Sigmoid colon (tissue), 7 donors: ENCODE measurements around the gene SLC6A9. TPM values are rescaled to one million over a fixed set of nuclear protein-coding genes. Genes with fewer than 3 reads are reported as not detected.

Experiments
- DNase-seq: peaks from one replicate; pipeline ENCODE4 v3.0.0-alpha.2; 2019
- H3K27ac ChIP-seq, 4 donors: fragments of 200-600 bp; sonication (generic); one replicate each; pipeline ENCODE4 v1.5.1; 2016 to 2019; ENCODE audit warnings: mild to moderate bottlenecking in 1 of 4
- H3K27me3 ChIP-seq, 3 donors: fragments of 200-600 bp; sonication (generic); one replicate each; pipeline ENCODE4 v1.5.1; 2019; ENCODE audit warnings: mild to moderate bottlenecking in 1 of 3
- H3K36me3 ChIP-seq, 4 donors: fragments of 200-600 bp; sonication (generic); one replicate each; pipeline ENCODE4 v1.5.1; 2016 to 2019
- H3K4me1 ChIP-seq, 4 donors: fragments of 200-600 bp; sonication (generic); one replicate each; pipeline ENCODE4 v1.5.1; 2017 to 2019
- H3K4me3 ChIP-seq, 4 donors: fragments of 200-600 bp; sonication (generic); one replicate each; pipeline ENCODE4 v1.5.1; 2017 to 2019; ENCODE audit warnings: mild to moderate bottlenecking in 2 of 4, moderate library complexity in 1 of 4
- H3K9me3 ChIP-seq, 4 donors: fragments of 200-600 bp in 3 of 4; sonication (generic) in 3 of 4; one replicate each; pipeline versions ENCODE4 v1.5.1 to v1.6.1; 2013 to 2019
- EP300 ChIP-seq, 4 donors: sonication (generic); formaldehyde crosslinking; IDR thresholded peaks; one replicate each; pipeline ENCODE4 v1.6.1; 2017; ENCODE audit warnings: antibody characterized with exemption in 4 of 4
- POLR2A ChIP-seq, 2 donors: fragments of 450-650 bp; IDR thresholded peaks; one replicate each; pipeline ENCODE4 v1.6.1; 2016; ENCODE audit warnings: antibody characterized with exemption in 2 of 2, mild to moderate bottlenecking in 2 of 2, moderate library complexity in 2 of 2
- POLR2AphosphoS5 ChIP-seq, 4 donors: sonication (generic); formaldehyde crosslinking; IDR thresholded peaks; one replicate each; pipeline ENCODE4 v1.6.1; 2017; ENCODE audit warnings: antibody characterized with exemption in 4 of 4
- WGBS, 2 donors: extraction: QIAGEN DNeasy Blood & Tissue Kit; methylation state at CpG; one replicate each; pipeline ENCODE4 v1.1.7; 2013; 5-methylcytosine and 5-hydroxymethylcytosine counted together
- intact Hi-C: fragments of 100-400 bp; cut with DNase I; formaldehyde crosslinking; loops from one replicate; pipeline ENCODE4 v1.15.1; 2023
- polyA plus RNA-seq, 3 donors: library from polyadenylated mRNA; stranded (reverse); fragments of 200-250 nt; gene quantifications; one replicate each; pipeline ENCODE4 v1.2.3, GENCODE V29; 2013
- total RNA-seq, 4 donors: library from RNA; depleted of rRNA; stranded (reverse); fragments of >200 nt; gene quantifications; one replicate each; pipeline ENCODE4 v1.1.0, GENCODE V29; 2016
- TF ChIP-seq, protein P1 (sequence below), 4 experiments: fragments of 450-650 bp in 3 of 4; fragments of 200-600 bp in 1 of 4; IDR thresholded peaks; one replicate each; pipeline ENCODE4 v1.5.1; 2016 to 2019; ENCODE audit warnings: antibody characterized with exemption in 4 of 4, mild to moderate bottlenecking in 3 of 4, moderate library complexity in 2 of 4
- donor health status: healthy with polysubstance abuse.
- donor health status: Bipolar disorder and iron deficiency.
- donor health status: healthy.

SLC6A9 gene
- total and polyA plus RNA-seq, 7 donors = 2.4 to 24.5 (median 5.9) TPM

DNA sequence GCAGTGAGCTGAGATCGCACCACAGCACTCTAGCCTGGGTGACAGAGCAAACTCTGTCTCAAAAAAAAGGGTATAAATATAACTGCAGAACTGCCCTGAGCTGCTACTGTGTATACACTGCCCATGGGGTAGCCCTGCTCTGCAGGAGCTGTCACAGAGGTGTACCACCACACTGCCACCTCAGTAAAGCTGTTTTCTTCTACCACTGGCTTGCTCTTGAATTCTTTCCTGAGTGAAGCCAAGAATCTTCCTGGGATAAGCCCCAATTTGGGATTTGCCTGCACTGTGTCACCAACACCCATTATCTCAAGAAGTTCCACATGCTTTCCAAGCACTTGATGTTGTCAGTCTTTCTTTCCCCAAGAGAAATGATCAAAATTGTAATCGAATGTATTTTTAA lies 30.6 kb upstream of the SLC6A9 start:
- Histone ChIP-seq H3K27me3 (no peaks in the 10 kb centered on the region), H3K4me1 (peaks cover 0 to 22% (median 18%) of the 10 kb centered on the region in 4 donors), H3K4me3 (no peak overlapping the region), H3K36me3 (no peaks in the 10 kb centered on the region), H3K27ac (peak overlapping the region in 1 of 4 donors; percentile 5), H3K9me3 (no peaks in the 10 kb centered on the region)
- intact Hi-C loops = no loop called here
- TF ChIP-seq POLR2A (IDR thresholded peaks at IDR 0.05) = no peak
- no peak for TF ChIP-seq POLR2AphosphoS5 (IDR thresholded peaks at IDR 0.05)
- TF ChIP-seq, protein P1, sequence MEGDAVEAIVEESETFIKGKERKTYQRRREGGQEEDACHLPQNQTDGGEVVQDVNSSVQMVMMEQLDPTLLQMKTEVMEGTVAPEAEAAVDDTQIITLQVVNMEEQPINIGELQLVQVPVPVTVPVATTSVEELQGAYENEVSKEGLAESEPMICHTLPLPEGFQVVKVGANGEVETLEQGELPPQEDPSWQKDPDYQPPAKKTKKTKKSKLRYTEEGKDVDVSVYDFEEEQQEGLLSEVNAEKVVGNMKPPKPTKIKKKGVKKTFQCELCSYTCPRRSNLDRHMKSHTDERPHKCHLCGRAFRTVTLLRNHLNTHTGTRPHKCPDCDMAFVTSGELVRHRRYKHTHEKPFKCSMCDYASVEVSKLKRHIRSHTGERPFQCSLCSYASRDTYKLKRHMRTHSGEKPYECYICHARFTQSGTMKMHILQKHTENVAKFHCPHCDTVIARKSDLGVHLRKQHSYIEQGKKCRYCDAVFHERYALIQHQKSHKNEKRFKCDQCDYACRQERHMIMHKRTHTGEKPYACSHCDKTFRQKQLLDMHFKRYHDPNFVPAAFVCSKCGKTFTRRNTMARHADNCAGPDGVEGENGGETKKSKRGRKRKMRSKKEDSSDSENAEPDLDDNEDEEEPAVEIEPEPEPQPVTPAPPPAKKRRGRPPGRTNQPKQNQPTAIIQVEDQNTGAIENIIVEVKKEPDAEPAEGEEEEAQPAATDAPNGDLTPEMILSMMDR (IDR thresholded peaks at IDR 0.05) = no peak
- TF ChIP-seq EP300 (IDR thresholded peaks at IDR 0.05) = no peak
- DNase-seq = no peak
- WGBS, 2 donors = 91 to 92% methylated on average over 2 of the region's 2 CpGs

DNA sequence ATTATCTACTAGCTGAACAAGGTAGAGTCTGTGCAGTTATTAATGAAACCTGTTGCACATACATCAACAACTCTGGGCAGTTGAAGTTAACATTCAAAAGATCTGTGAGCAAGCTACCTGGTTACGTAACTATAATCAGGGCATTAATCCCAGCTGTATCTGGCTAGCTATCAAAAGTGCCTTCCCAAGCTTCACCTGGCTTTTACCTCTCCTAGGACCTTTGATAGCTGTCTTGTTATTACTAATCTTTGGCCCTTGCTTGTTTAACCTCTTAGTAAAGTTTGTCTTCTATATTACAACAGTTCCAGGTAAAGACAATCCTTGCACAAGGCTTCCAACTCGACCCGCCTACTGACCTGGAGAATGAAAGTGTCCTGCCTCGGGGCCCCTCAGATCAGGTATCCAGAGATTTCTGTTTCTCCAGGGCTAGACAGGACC lies 29.6 kb upstream of the SLC6A9 start:
- Histone ChIP-seq H3K27me3 (no peaks in the 10 kb centered on the region), H3K4me1 (peaks cover 0 to 22% (median 18%) of the 10 kb centered on the region in 4 donors), H3K9me3 (no peaks in the 10 kb centered on the region), H3K4me3 (no peak overlapping the region), H3K36me3 (no peaks in the 10 kb centered on the region), H3K27ac (peak overlapping the region in 1 of 4 donors; percentile 69)
- no peak for TF ChIP-seq EP300 (IDR thresholded peaks at IDR 0.05)
- 45 to 78% methylated on average over 4 of the region's 4 CpGs for WGBS, 2 donors
- DNase-seq = no peak
- intact Hi-C loops = no loop called here

DNA sequence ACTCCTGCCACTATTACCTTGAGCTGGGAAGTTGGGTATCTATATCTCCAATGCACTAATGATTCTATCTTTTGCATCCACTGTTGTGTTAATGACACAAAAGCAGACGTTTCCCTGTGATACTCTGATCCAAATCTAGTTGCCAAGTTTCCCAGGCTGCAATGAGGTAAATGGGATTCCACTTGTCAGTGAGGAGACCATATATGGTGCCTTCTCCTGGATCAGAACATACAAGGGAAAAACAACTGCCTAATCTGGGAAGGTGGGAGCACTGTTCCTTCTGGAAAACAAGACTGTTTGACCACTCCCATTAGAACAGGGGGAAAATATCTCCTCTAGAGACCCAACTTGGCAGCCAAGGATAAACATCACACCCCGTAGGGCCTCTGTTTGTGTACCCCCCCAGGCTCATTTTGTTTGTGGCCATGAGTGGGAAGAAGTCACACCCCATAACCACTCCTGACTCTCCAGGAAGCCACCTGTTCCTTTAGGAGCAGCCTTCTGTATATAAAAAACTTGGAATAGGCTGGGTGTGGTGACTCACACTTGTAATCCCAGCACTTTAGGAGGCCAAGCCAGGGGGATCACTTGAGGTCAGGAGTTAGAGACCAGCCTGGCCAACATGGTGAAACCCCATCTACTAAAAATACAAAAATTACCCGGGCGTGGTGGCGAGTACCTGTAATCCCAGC lies 28.5 kb upstream of the SLC6A9 start:
- peak overlapping the region; percentile 33 to 69 (median 48) for H3K27ac ChIP-seq
- DNase-seq = no peak
- H3K4me1 ChIP-seq = peaks cover 0 to 22% (median 18%) of the 10 kb centered on the region in 4 donors
- H3K9me3 ChIP-seq = no peaks in the 10 kb centered on the region
- H3K4me3 ChIP-seq = no peak overlapping the region
- intact Hi-C loops = no loop called here
- no peaks in the 10 kb centered on the region for H3K27me3 ChIP-seq
- H3K36me3 ChIP-seq = no peaks in the 10 kb centered on the region
- WGBS, 2 donors = 55 to 71% methylated on average over 5 of the region's 5 CpGs
- TF ChIP-seq POLR2AphosphoS5 (IDR thresholded peaks at IDR 0.05) = peak in 1 of 4 donors; percentile 18
- TF ChIP-seq, protein P1 (IDR thresholded peaks at IDR 0.05) = no peak

DNA sequence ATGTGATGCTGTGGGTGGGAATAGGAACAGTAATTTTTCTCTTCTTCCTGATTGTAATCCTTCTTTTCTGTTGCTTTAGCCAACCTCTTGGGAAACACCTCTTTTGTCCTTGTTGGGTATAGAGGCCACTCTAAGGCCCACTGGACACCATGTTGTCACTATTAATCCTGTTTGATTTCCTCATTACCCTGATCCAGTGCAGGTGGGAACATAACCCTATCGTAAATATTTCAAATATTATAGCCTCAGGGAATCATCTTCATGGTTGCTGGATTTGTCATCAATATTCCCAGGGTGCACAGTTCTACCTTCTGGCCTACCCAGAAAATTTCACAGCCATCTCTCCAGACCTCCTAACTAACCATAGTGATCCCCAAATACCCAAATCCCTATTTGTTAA lies 27.9 kb upstream of the SLC6A9 start:
- Histone ChIP-seq H3K27me3 (no peaks in the 10 kb centered on the region), H3K4me1 (peaks cover 0 to 22% (median 18%) of the 10 kb centered on the region in 4 donors), H3K36me3 (no peaks in the 10 kb centered on the region), H3K27ac (peak overlapping the region in 3 of 4 donors; percentile 39 to 69 (median 57)), H3K4me3 (no peak overlapping the region), H3K9me3 (no peaks in the 10 kb centered on the region)
- no peak for DNase-seq
- 93 to 95% methylated on average over 1 of the region's 1 CpG for WGBS, 2 donors
- intact Hi-C loops = no loop called here
- no peak for TF ChIP-seq EP300 (IDR thresholded peaks at IDR 0.05)
- no peak for TF ChIP-seq POLR2A (IDR thresholded peaks at IDR 0.05)
- TF ChIP-seq, protein P1 (IDR thresholded peaks at IDR 0.05) = no peak
- no peak for TF ChIP-seq POLR2AphosphoS5 (IDR thresholded peaks at IDR 0.05)

DNA sequence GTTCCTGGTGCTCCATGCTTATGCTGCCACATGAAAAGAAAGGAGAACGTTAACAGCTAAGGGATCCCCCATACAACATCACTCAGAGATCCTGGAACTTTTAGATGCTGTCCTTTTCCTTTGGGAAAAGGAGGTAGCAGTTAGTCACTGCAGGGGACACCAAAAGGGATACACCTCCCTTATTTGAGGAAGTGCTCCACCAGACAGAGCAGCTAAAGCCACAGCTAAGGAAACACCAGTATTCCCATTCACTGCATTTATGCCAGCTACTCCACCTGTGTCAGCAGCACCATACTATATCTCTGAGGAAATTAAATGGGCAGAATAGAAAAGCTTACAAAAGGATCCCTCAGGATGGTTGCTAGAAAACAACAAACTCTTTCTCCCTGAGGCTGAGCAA lies 26.0 kb upstream of the SLC6A9 start:
- TF ChIP-seq EP300 (IDR thresholded peaks at IDR 0.05) = no peak
- TF ChIP-seq, protein P1 (IDR thresholded peaks at IDR 0.05) = no peak
- TF ChIP-seq POLR2A (IDR thresholded peaks at IDR 0.05) = no peak
- no peak for TF ChIP-seq POLR2AphosphoS5 (IDR thresholded peaks at IDR 0.05)
- H3K4me1 ChIP-seq = peaks cover 0 to 22% (median 18%) of the 10 kb centered on the region in 4 donors
- H3K27ac ChIP-seq = peak overlapping the region in 1 of 4 donors; percentile 69
- H3K9me3 ChIP-seq = no peaks in the 10 kb centered on the region
- WGBS, 2 donors = 83 to 86% methylated on average over 1 of the region's 1 CpG
- no peak for DNase-seq
- H3K27me3 ChIP-seq = no peaks in the 10 kb centered on the region
- intact Hi-C loops = no loop called here
- no peak overlapping the region for H3K4me3 ChIP-seq
- no peaks in the 10 kb centered on the region for H3K36me3 ChIP-seq
